ENCODE measurements around the gene PPP2R2C. TPM values are rescaled to one million over a fixed set of nuclear protein-coding genes. Genes with fewer than 3 reads are reported as not detected.

Gene PPP2R2C
- total RNA-seq, 2 donors from 2014 or later = 0.66 to 0.78 TPM

DNA sequence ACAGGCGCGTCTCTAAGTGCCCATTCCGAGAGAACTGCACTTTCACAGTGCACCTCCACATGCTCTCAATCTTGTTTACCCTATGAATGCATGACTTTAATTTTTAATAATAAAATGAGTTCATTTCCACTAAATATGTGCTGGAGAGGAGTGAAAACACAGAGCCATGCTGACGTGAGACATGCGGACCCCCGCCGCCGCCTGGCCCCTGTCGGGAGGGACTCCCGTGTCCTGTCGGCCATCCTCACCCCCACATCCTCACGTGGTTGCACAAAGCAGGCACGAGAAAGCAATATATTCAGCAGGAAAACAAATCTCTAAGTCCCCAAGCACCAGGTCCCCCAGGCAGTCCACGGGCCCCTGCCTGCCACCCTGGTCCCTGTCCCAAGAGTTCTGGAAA, 23.1 kb downstream of the PPP2R2C start:
- ATAC-seq = no peak
- Histone ChIP-seq H3K9me3 (no peaks in the 10 kb centered on the region), H3K27me3 (no peaks in the 10 kb centered on the region), H3K4me3 (no peak overlapping the region), H3K4me1 (no peaks in the 10 kb centered on the region), H3K36me3 (replicated peaks in 1 of 2; ENCODE audit: insufficient read depth in 1 of 2, low read depth in 2 of 2) (no peaks in the 10 kb centered on the region), H3K27ac (no peak overlapping the region)
- TF ChIP-seq POLR2A (IDR thresholded peaks at IDR 0.05) (no peak), CTCF (IDR thresholded peaks at IDR 0.05) (no peak)
- intact Hi-C loops (cut with DNase I) = no loop called here
- no peak for DNase-seq
- 64 to 67% methylated on average over 14 of the region's 14 CpGs for WGBS, 2 donors

DNA sequence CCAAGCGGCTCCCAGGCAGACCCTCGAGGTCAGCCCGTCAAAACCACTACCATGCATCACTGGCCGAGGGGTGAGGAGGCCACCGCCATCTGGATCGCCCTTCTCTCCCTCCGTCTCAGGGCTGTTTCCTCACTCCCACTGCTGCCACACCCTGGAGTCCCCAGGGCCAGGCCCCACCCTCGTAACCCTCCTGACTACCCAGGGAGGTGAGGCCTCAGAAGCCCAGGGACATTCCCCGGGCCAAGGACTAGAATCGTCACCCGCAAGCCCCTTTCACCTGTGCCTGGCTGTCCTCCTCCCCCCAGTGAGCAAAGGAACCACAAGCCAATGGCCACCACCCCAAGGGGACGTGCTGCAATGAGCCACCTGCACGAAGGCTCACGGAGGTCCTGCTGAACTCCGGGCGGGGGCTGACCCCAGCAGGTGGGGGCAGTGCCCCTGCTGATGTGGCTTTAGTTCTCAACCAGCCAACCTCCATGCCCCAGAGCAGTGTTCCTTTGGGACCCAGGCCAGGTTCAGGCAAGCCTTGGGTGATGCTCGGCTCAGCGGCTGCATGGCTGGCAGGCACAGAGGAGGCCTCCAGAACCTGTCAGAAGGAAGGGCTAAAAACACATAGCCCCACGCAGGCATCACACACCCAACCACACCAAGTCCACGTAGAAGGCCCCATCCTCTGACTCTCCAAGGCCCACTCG, 23.8 kb downstream of the PPP2R2C start:
- DNase-seq = no peak
- whole genome bisulfite sequencing, 2 donors = 57 to 61% methylated on average over 13 to 21 of the region's 21 CpGs
- intact Hi-C loops (cut with DNase I) = no loop called here
- Histone ChIP-seq H3K27me3 (no peaks in the 10 kb centered on the region), H3K36me3 (replicated peaks in 1 of 2; ENCODE audit: insufficient read depth in 1 of 2, low read depth in 2 of 2) (no peaks in the 10 kb centered on the region), H3K27ac (no peak overlapping the region), H3K4me1 (no peaks in the 10 kb centered on the region), H3K9me3 (no peaks in the 10 kb centered on the region), H3K4me3 (no peak overlapping the region)
- no peak for TF ChIP-seq CTCF (IDR thresholded peaks at IDR 0.05)
- TF ChIP-seq POLR2A (IDR thresholded peaks at IDR 0.05) = no peak
- no peak for ATAC-seq

GRCh38 chr4:6447672-6448171, 24.7 kb downstream of the PPP2R2C start:
- intact Hi-C loops (cut with DNase I) = no loop called here

DNA sequence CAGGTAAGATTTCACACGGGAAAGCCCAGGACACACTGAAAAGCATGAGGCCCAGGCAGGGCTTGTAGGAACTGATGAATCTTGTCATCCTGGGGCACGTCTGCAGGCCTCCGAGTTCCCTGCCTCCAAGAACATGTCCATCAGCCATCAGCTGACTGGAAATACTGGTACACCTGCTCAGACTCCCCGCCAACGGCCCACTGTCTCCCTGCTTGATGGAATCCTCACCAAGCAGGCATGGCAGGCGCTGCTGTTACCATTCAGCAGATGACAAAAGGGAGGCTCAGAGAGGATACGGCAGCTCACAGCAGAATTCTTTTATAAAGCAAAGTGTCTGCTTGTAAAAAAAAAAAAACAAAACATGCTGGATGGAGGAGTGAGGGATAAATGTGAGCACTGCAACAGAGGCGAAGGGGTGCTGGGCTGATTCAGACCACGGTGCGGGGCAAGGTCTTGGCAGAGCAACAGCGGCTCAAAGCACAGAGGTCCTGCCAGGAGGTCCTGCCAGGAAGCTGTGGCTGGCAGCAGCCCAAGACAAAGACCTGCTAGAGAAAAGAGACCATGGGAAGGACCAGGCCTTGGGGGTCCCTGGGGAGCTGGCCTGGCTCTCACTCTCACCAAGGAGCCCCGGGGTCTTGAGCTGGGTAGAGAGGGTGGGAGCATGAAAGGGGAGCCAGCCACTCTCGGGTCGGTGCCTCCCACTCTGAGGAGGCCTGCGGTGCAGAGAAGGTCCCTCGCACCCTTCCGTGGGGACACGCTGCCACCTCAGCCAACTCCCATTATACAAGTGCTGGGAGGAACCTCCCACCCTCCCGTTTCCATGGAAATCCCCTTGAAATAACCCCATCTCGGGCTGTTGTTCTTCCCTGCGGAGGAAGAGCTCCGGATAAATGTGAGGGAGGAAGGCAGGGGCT, 25.6 kb downstream of the PPP2R2C start:
- WGBS, 2 donors = 23 to 27% methylated on average over 20 to 22 of the region's 22 CpGs
- ATAC-seq (no peak), DNase-seq (peak; percentile 13 to 44 (median 26))
- no peak for TF ChIP-seq CTCF (IDR thresholded peaks at IDR 0.05)
- TF ChIP-seq POLR2A (IDR thresholded peaks at IDR 0.05) = no peak
- H3K36me3 ChIP-seq (replicated peaks in 1 of 2; ENCODE audit: insufficient read depth in 1 of 2, low read depth in 2 of 2) = no peaks in the 10 kb centered on the region
- H3K27me3 ChIP-seq = no peaks in the 10 kb centered on the region
- no peaks in the 10 kb centered on the region for H3K9me3 ChIP-seq
- H3K27ac ChIP-seq = no peak overlapping the region
- intact Hi-C loops (cut with DNase I) = no loop called here
- H3K4me3 ChIP-seq = no peak overlapping the region
- H3K4me1 ChIP-seq = no peaks in the 10 kb centered on the region

More at GRCh38 chr4:6447672-6448171, 24.7 kb downstream of the PPP2R2C start:
- WGBS, 2 donors = 47 to 63% methylated on average over 20 to 22 of the region's 22 CpGs
- no peaks in the 10 kb centered on the region for H3K9me3 ChIP-seq
- H3K4me1 ChIP-seq = no peaks in the 10 kb centered on the region
- H3K4me3 ChIP-seq = no peak overlapping the region
- H3K36me3 ChIP-seq (replicated peaks in 1 of 2; ENCODE audit: insufficient read depth in 1 of 2, low read depth in 2 of 2) = no peaks in the 10 kb centered on the region
- DNase-seq = no peak
- TF ChIP-seq CTCF (IDR thresholded peaks at IDR 0.05) (no peak), POLR2A (IDR thresholded peaks at IDR 0.05) (no peak)
- no peak overlapping the region for H3K27ac ChIP-seq
- no peaks in the 10 kb centered on the region for H3K27me3 ChIP-seq
- no peak for ATAC-seq

All from body of pancreas (tissue), 4 donors.